H9 (cell line): ENCODE data around the gene USP36. TPM values are rescaled to one million over a fixed set of nuclear protein-coding genes. Genes with fewer than 3 reads are reported as not detected.
A peak's percentile ranks its signal among the peaks of the same experiment; 100 is the strongest.

ENCODE experiments used
- DNase-seq: peaks from one replicate; pipeline ENCODE4 v3.0.0-alpha.2; 2017
- H2AFZ ChIP-seq: one replicate; pipeline ENCODE4 v1.6.1; 2013; ENCODE audit warnings: mild to moderate bottlenecking, low read length, control low read depth, moderate library complexity
- H2AK5ac ChIP-seq: 2 replicates; pipeline ENCODE4 v1.6.1; 2013; ENCODE audit warnings: low read length, control low read depth, mixed read lengths; ENCODE audit not compliant: insufficient read length
- H2BK120ac ChIP-seq: one replicate; pipeline ENCODE4 v1.6.1; 2013; ENCODE audit warnings: low read depth, mild to moderate bottlenecking, low read length, control low read depth, inconsistent platforms; ENCODE audit not compliant: poor library complexity, severe bottlenecking
- H2BK12ac ChIP-seq: 2 replicates; pipeline ENCODE4 v1.6.1; 2013; ENCODE audit warnings: low read length, control low read depth, mixed read lengths, low read depth; ENCODE audit not compliant: insufficient read length
- H2BK15ac ChIP-seq: 2 replicates; pipeline ENCODE4 v1.6.1; 2013; ENCODE audit warnings: low read depth, low read length, control low read depth
- H2BK20ac ChIP-seq: one replicate; pipeline ENCODE4 v1.6.1; 2013; ENCODE audit warnings: low read depth, mild to moderate bottlenecking, low read length, control low read depth, inconsistent platforms; ENCODE audit not compliant: poor library complexity, severe bottlenecking
- H2BK5ac ChIP-seq: 2 replicates; pipeline ENCODE4 v1.6.1; 2013; ENCODE audit warnings: low read length, control low read depth, mixed read lengths; ENCODE audit not compliant: insufficient read length
- H3K14ac ChIP-seq: 2 replicates; pipeline ENCODE4 v1.6.1; 2013; ENCODE audit warnings: low read length, control low read depth; ENCODE audit not compliant: insufficient read depth
- H3K18ac ChIP-seq: 2 replicates; pipeline ENCODE4 v1.6.1; 2013; ENCODE audit warnings: low read depth, mild to moderate bottlenecking, mixed read lengths, low read length, control low read depth; ENCODE audit not compliant: insufficient read length
- H3K23ac ChIP-seq: 2 replicates; pipeline ENCODE4 v1.6.1; 2013; ENCODE audit warnings: low read length, control low read depth, mixed read lengths, low read depth; ENCODE audit not compliant: insufficient read length
- H3K23me2 ChIP-seq: 2 replicates; pipeline ENCODE4 v1.6.1; 2013; ENCODE audit warnings: low read depth, mild to moderate bottlenecking, mixed read lengths, low read length, control low read depth; ENCODE audit not compliant: insufficient read length, poor library complexity, severe bottlenecking
- H3K27ac ChIP-seq: 2 replicates; pipeline ENCODE4 v1.5.1; 2013; ENCODE audit warnings: low read length, control low read depth, mixed read lengths, low read depth; ENCODE audit not compliant: insufficient read length
- H3K27me3 ChIP-seq: 2 replicates; pipeline ENCODE4 v1.6.1; 2013; ENCODE audit warnings: low read length, control low read depth, inconsistent platforms; ENCODE audit not compliant: insufficient read depth
- H3K4ac ChIP-seq: 2 replicates; pipeline ENCODE4 v1.6.1; 2013; ENCODE audit warnings: low read depth, mild to moderate bottlenecking, control low read depth, inconsistent platforms, low read length, moderate library complexity
- H3K4me1 ChIP-seq: 2 replicates; pipeline ENCODE4 v1.6.1; 2013; ENCODE audit warnings: low read length, control low read depth, inconsistent platforms; ENCODE audit not compliant: insufficient read depth
- H3K4me2 ChIP-seq: 2 replicates; pipeline ENCODE4 v1.6.1; 2013; ENCODE audit warnings: low read length, control low read depth, mixed read lengths; ENCODE audit not compliant: insufficient read length, insufficient read depth
- H3K56ac ChIP-seq: 2 replicates; pipeline ENCODE4 v1.6.1; 2013; ENCODE audit warnings: low read depth, mild to moderate bottlenecking, mixed read lengths, low read length, control low read depth; ENCODE audit not compliant: insufficient read length
- H3K79me1 ChIP-seq: 2 replicates; pipeline ENCODE4 v1.6.1; 2013; ENCODE audit warnings: low read depth, mild to moderate bottlenecking, moderate library complexity, low read length, control low read depth, inconsistent platforms; ENCODE audit not compliant: insufficient read depth, poor library complexity, severe bottlenecking
- H3K79me2 ChIP-seq: 2 replicates; pipeline ENCODE4 v1.6.1; 2013; ENCODE audit warnings: low read length, control low read depth, inconsistent platforms; ENCODE audit not compliant: insufficient read depth
- H3K9ac ChIP-seq: 2 replicates; pipeline ENCODE4 v1.6.1; 2013; ENCODE audit warnings: low read length, control low read depth, mixed read lengths; ENCODE audit not compliant: insufficient read length; ENCODE audit errors: extremely low read depth
- H3K9me3 ChIP-seq: one replicate; pipeline ENCODE4 v1.6.1; 2013; ENCODE audit warnings: low read depth, low read length, inconsistent platforms; ENCODE audit not compliant: control insufficient read depth
- H3T11ph ChIP-seq: one replicate; pipeline ENCODE4 v1.6.1; 2013; ENCODE audit warnings: mild to moderate bottlenecking, low read length, control low read depth, inconsistent platforms
- H4K20me1 ChIP-seq: one replicate; pipeline ENCODE4 v1.6.1; 2013; ENCODE audit not compliant: control insufficient read depth, insufficient read length, insufficient read depth
- H4K5ac ChIP-seq: 2 replicates; pipeline ENCODE4 v1.6.1; 2013; ENCODE audit warnings: low read depth, mild to moderate bottlenecking, mixed read lengths, low read length, control low read depth; ENCODE audit not compliant: insufficient read length
- H4K8ac ChIP-seq: replicated peaks from 2 replicates; pipeline ENCODE4 v1.6.1; 2013; ENCODE audit warnings: low read length, control low read depth, mixed read lengths, low read depth; ENCODE audit not compliant: insufficient read length
- H4K91ac ChIP-seq: 2 replicates; pipeline ENCODE4 v1.6.1; 2013; ENCODE audit warnings: low read depth, mild to moderate bottlenecking, moderate library complexity, mixed read lengths, low read length, control low read depth; ENCODE audit not compliant: insufficient read length
- H3K27ac Mint-ChIP-seq, 3 experiments: 2 replicates in 2 of 3; 3 replicates in 1 of 3; pipeline ENCODE4 v1.8.0; 2020 to 2021; ENCODE audit warnings: mixed read lengths in 3 of 3, mild to moderate bottlenecking in 1 of 3, moderate library complexity in 1 of 3
- H3K27me3 Mint-ChIP-seq: 2 replicates; pipeline ENCODE4 v1.8.0; 2021; ENCODE audit warnings: low read depth, mild to moderate bottlenecking, moderate library complexity, mixed read lengths
- H3K36me3 Mint-ChIP-seq, 3 experiments: 2 replicates in 2 of 3; 3 replicates in 1 of 3; pipeline ENCODE4 v1.8.0; 2020 to 2021; ENCODE audit warnings: low read depth in 3 of 3, mixed read lengths in 3 of 3; ENCODE audit not compliant: insufficient read depth in 1 of 3
- H3K4me1 Mint-ChIP-seq, 2 experiments: 2 replicates each; pipeline ENCODE4 v1.8.0; 2020; ENCODE audit warnings: mixed read lengths in 2 of 2
- H3K4me3 Mint-ChIP-seq, 2 experiments: 2 replicates in 1 of 2; 3 replicates in 1 of 2; pipeline ENCODE4 v1.8.0; 2020 to 2021; ENCODE audit warnings: mild to moderate bottlenecking in 2 of 2, mixed read lengths in 2 of 2, moderate library complexity in 1 of 2
- H3K9me3 Mint-ChIP-seq, 2 experiments: 2 replicates in 1 of 2; 3 replicates in 1 of 2; pipeline ENCODE4 v1.8.0; 2020; ENCODE audit warnings: mild to moderate bottlenecking in 2 of 2, mixed read lengths in 2 of 2, moderate library complexity in 1 of 2
- WGBS: extraction: QIAGEN DNeasy Blood & Tissue Kit; methylation state at CpG from one replicate; pipeline ENCODE4 v1.1.7; 2013; ENCODE audit warnings: missing lambda C conversion rate, low lambda C conversion rate, mixed read lengths; ENCODE audit not compliant: insufficient read length; ENCODE audit errors: extremely low coverage; 5-methylcytosine and 5-hydroxymethylcytosine counted together
- total RNA-seq: library from RNA; stranded (reverse); gene quantifications from 2 replicates; pipeline ENCODE4 v1.2.1, GENCODE V29; 2021
- TF ChIP-seq, protein P1 (sequence below): fragments of 200-600 bp; sonication (generic); conservative IDR thresholded peaks from 3 replicates; pipeline ENCODE4 v1.8.0; 2021; ENCODE audit warnings: antibody characterized with exemption, mild to moderate bottlenecking

USP36 gene
- total RNA-seq, 1 experiment from 2014 or later = 106 TPM

DNA sequence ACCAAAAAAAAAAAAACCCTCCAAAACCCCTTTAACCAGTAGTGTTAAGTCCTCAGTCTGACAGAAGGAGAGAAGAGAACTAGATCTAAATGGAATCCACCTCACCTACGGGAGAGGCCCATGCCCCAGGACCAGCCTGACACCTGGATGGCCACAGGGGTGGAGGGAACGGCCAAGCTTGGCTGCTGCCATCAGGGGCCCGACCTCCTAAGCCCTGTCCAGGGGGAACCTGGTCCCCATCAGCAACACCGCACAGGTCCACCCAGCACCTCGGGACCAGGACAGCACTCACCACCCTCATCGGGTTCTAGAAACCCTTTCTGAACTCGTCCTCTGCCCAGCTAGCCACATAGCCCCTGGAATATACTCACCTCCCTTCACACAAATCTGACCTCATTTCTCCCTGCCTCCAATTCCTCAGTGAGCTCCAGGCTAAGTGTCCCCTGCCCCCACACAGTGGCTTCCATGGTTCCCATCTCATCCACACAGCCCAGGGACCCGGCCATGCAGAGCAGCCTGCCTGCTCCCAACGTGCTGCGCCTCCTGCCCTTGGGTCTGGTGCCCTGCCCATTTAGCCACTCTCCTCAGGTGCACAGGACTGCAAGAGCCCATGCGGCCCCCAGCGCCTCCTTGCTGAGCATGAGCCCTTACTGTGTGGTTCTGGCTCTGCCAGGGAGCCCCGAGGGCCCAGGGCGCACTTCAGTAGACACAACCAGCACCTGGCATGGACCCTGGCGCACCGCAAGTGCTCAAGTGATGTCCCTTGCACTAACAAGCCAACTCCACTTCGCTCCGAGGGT, 40.3 kb downstream of the USP36 start:
- Histone ChIP-seq H3K27ac (no peak overlapping the region), H4K20me1 (no peaks in the 10 kb centered on the region), H2BK12ac (no peak overlapping the region), H2BK5ac (no peak overlapping the region), H2AK5ac (no peak overlapping the region), H4K8ac (no peak overlapping the region), H3K27me3 (no peaks in the 10 kb centered on the region), H3K4ac (no peak overlapping the region), H3K79me1 (no peaks in the 10 kb centered on the region), H2BK20ac (no peak overlapping the region), H2BK15ac (no peak overlapping the region), H3K9ac (no peak overlapping the region), H3K79me2 (no peaks in the 10 kb centered on the region), H2BK120ac (no peak overlapping the region), H3K23me2 (no peaks in the 10 kb centered on the region), H2AFZ (no peak overlapping the region), H4K91ac (no peak overlapping the region), H3T11ph (no peak overlapping the region), H4K5ac (no peak overlapping the region), H3K4me2 (no peak overlapping the region), H3K18ac (no peak overlapping the region), H3K23ac (no peak overlapping the region), H3K56ac (no peak overlapping the region), H3K14ac (no peak overlapping the region), H3K9me3 (no peaks in the 10 kb centered on the region), H3K4me1 (no peaks in the 10 kb centered on the region)
- Mint-ChIP-seq H3K27ac (peak overlapping the region; percentile 70 to 92 (median 86); a peak in 5 of 7 replicates), H3K4me3 (no peak overlapping the region), H3K36me3 (peaks cover 58 to 88% (median 84%) of the 10 kb centered on the region in 3 experiments), H3K4me1 (no peaks in the 10 kb centered on the region), H3K27me3 (no peaks in the 10 kb centered on the region), H3K9me3 (no peaks in the 10 kb centered on the region)
- WGBS = no CpG with 5 or more reads among the region's 18 CpGs
- TF ChIP-seq, protein P1, sequence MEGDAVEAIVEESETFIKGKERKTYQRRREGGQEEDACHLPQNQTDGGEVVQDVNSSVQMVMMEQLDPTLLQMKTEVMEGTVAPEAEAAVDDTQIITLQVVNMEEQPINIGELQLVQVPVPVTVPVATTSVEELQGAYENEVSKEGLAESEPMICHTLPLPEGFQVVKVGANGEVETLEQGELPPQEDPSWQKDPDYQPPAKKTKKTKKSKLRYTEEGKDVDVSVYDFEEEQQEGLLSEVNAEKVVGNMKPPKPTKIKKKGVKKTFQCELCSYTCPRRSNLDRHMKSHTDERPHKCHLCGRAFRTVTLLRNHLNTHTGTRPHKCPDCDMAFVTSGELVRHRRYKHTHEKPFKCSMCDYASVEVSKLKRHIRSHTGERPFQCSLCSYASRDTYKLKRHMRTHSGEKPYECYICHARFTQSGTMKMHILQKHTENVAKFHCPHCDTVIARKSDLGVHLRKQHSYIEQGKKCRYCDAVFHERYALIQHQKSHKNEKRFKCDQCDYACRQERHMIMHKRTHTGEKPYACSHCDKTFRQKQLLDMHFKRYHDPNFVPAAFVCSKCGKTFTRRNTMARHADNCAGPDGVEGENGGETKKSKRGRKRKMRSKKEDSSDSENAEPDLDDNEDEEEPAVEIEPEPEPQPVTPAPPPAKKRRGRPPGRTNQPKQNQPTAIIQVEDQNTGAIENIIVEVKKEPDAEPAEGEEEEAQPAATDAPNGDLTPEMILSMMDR = no peak
- no peak for DNase-seq
